K562 (cell line): ENCODE data around the gene TMEM205. TPM values are rescaled to one million over a fixed set of nuclear protein-coding genes. Genes with fewer than 3 reads are reported as not detected.

ENCODE experiments used
- ADNP ChIP-seq: fragments of 200-800 bp; sonication (Bioruptor generic); IDR thresholded peaks from 2 replicates; pipeline ENCODE4 v1.6.1; 2016; ENCODE audit warnings: missing genetic modification characterization, missing compliant biosample characterization
- ARID2 ChIP-seq: fragments of 450-650 bp; IDR thresholded peaks from 2 replicates; pipeline ENCODE4 v1.6.1; 2017; ENCODE audit warnings: antibody characterized with exemption, mild to moderate bottlenecking
- CREB3 ChIP-seq: fragments of 450-650 bp; conservative IDR thresholded peaks from 2 replicates; pipeline ENCODE4 v1.6.1; 2016; ENCODE audit warnings: missing genetic modification characterization, low read depth, mild to moderate bottlenecking, missing compliant biosample characterization, moderate library complexity
- CREBBP ChIP-seq: IDR thresholded peaks from one replicate; pipeline ENCODE4 v1.6.1; 2012; ENCODE audit warnings: low read depth, mild to moderate bottlenecking, control low read depth, inconsistent platforms, low read length
- GTF2A2 ChIP-seq: IDR thresholded peaks from 2 replicates; pipeline ENCODE4 v1.6.1; 2016; ENCODE audit warnings: mild to moderate bottlenecking, missing genetic modification characterization, missing compliant biosample characterization
- GTF2B ChIP-seq: IDR thresholded peaks from 2 replicates; pipeline ENCODE4 v1.6.1; 2011; ENCODE audit not compliant: insufficient read length; ENCODE audit errors: extremely low read depth
- ID3 ChIP-seq, 2 experiments: fragments of 250-450 bp in 1 of 2; fragments of 450-650 bp in 1 of 2; sonication (Bioruptor Pico) in 1 of 2; IDR thresholded peaks; 2 replicates each; pipeline versions ENCODE4 v1.6.1 to v1.8.0; 2016 to 2021; ENCODE audit warnings: mild to moderate bottlenecking in 2 of 2, moderate library complexity in 2 of 2, missing compliant biosample characterization in 1 of 2, missing genetic modification characterization in 1 of 2
- ILF3 ChIP-seq: fragments of 450-650 bp; IDR thresholded peaks from 2 replicates; pipeline ENCODE4 v1.6.1; 2018; ENCODE audit warnings: antibody characterized with exemption, mild to moderate bottlenecking, moderate library complexity, borderline replicate concordance
- JUN ChIP-seq, 2 experiments: sonication (generic) in 1 of 2; formaldehyde crosslinking in 1 of 2; IDR thresholded peaks; 2 replicates each; pipeline versions ENCODE4 v1.6.1 to v1.8.0; 2012 to 2022; ENCODE audit warnings: borderline replicate concordance in 2 of 2, mild to moderate bottlenecking in 2 of 2, improper control_type of control experiment in 1 of 2, low read depth in 1 of 2, low read length in 1 of 2, missing genetic modification reagents in 1 of 2
- MTA1 ChIP-seq: fragments of 450-650 bp; IDR thresholded peaks from 2 replicates; pipeline ENCODE4 v1.6.1; 2017; ENCODE audit warnings: borderline replicate concordance
- PHB2 ChIP-seq: fragments of 450-650 bp; IDR thresholded peaks from 2 replicates; pipeline ENCODE4 v1.6.1; 2017; ENCODE audit warnings: low read depth
- PHF20 ChIP-seq: fragments of 450-650 bp; IDR thresholded peaks from 2 replicates; pipeline ENCODE4 v1.6.1; 2018; ENCODE audit not compliant: partially characterized antibody
- PHTF2 ChIP-seq: fragments of 250-450 bp; sonication (Bioruptor Pico); IDR thresholded peaks from 2 replicates; pipeline ENCODE4 v1.5.0; 2021; ENCODE audit warnings: mild to moderate bottlenecking
- RBM25 ChIP-seq: fragments of 200-400 bp; formaldehyde crosslinking; IDR thresholded peaks from 2 replicates; pipeline ENCODE4 v1.6.1; 2018; ENCODE audit warnings: low read length, low read depth, moderate library complexity; ENCODE audit not compliant: severe bottlenecking
- SPI1 ChIP-seq: IDR thresholded peaks from 2 replicates; pipeline ENCODE4 v1.6.1; 2011; ENCODE audit warnings: low read depth, low read length, control low read depth, borderline replicate concordance
- SUPT5H ChIP-seq: fragments of 450-650 bp; IDR thresholded peaks from 2 replicates; pipeline ENCODE4 v1.6.1; 2016
- USF1 ChIP-seq: sonication (generic); formaldehyde crosslinking; IDR thresholded peaks from 2 replicates; pipeline ENCODE4 v1.9.0; 2022; ENCODE audit warnings: mild to moderate bottlenecking, missing genetic modification reagents
- ZNF175 ChIP-seq: fragments of 200-800 bp; sonication (Bioruptor generic); IDR thresholded peaks from 2 replicates; pipeline ENCODE4 v1.6.1; 2016; ENCODE audit warnings: low read depth, mild to moderate bottlenecking, missing genetic modification characterization, missing compliant biosample characterization
- ZNF3 ChIP-seq: fragments of 250-450 bp; sonication (Bioruptor Pico); IDR thresholded peaks from 2 replicates; pipeline ENCODE4 v1.5.0; 2021; ENCODE audit warnings: mild to moderate bottlenecking, moderate library complexity
- ZNF436 ChIP-seq: fragments of 250-450, 450-650 bp; sonication (Bioruptor Pico); formaldehyde crosslinking; IDR thresholded peaks from 2 replicates; pipeline ENCODE4 v1.7.0; 2020; ENCODE audit warnings: mild to moderate bottlenecking
- ZNF79 ChIP-seq: fragments of 250-450 bp; sonication (Bioruptor Pico); IDR thresholded peaks from 2 replicates; pipeline ENCODE4 v1.4.0; 2020; ENCODE audit warnings: low read depth, mild to moderate bottlenecking, moderate library complexity
- polyA plus RNA-seq, 8 experiments: library from polyadenylated mRNA; depleted of rRNA in 4 of 8; stranded (reverse) in 5 of 8; unstranded in 3 of 8; fragments of >200 nt; fragmentation: Nextera tagmentation in 2 of 8; fragmentation: Illumina TruSeq in 1 of 8; extraction: Ambion mirVana in 2 of 8; extraction: Trizol in 1 of 8; gene quantifications; 2 replicates each; pipeline versions ENCODE4 v1.2.1 to v1.2.3, GENCODE V29; 2011 to 2014; ENCODE audit warnings: inconsistent platforms in 1 of 8, missing spikeins in 1 of 8
- total RNA-seq, 7 experiments: library from RNA; depleted of rRNA in 6 of 7; stranded (reverse); fragments of >200 nt in 6 of 7; fragmentation: Illumina TruSeq in 2 of 7; extraction: Trizol in 2 of 7; gene quantifications; 2 replicates each; pipeline versions ENCODE4 v1.2.1 to v1.2.3, GENCODE V29; 2011 to 2021; ENCODE audit warnings: low replicate concordance in 1 of 7

The TMEM205 gene
- total and polyA plus RNA-seq, 9 of the 15 experiments (the other 6 are each of a cell fraction or from before 2014, with no cell fraction given) = 21.3 to 81.5 (median 44.1) TPM

GRCh38 chr19:11373885-11374432 lies 27.9 kb upstream of the TMEM205 start (continued):
- TF ChIP-seq MTA1 = 0 out of 2 replicates have a peak, but pooled peaks have one; percentile 62
- TF ChIP-seq GTF2A2 (tag) = 0 out of 2 replicates have a peak, but pooled peaks have one; percentile 48
- no peak for TF ChIP-seq ARID2
- TF ChIP-seq JUN (IDR thresholded peaks at IDR 0.05; ENCODE audit: borderline replicate concordance, low read depth, low read length) = no peak
- 0 out of 2 replicates have a peak, but pooled peaks have one; percentile 19 for TF ChIP-seq JUN (CRISPR knock-in tag; IDR thresholded peaks at IDR 0.05; ENCODE audit: borderline replicate concordance)
- no peak for TF ChIP-seq ILF3
- no peak for TF ChIP-seq ID3 (CRISPR knock-in tag; IDR thresholded peaks at IDR 0.05)
- TF ChIP-seq ID3 (tag; IDR thresholded peaks at IDR 0.05) = 0 out of 2 replicates have a peak, but pooled peaks have one; percentile 67
- TF ChIP-seq RBM25 = peak; percentile 93
- TF ChIP-seq PHB2 = no peak
- no peak for TF ChIP-seq CREB3 (tag)
- no peak for TF ChIP-seq GTF2B
- no peak for TF ChIP-seq SUPT5H
- TF ChIP-seq ZNF79 (CRISPR knock-in tag) = no peak
- TF ChIP-seq ZNF3 (CRISPR knock-in tag) = no peak
- TF ChIP-seq ADNP (tag) = peak; percentile 99
- TF ChIP-seq SPI1 = 0 out of 2 replicates have a peak, but pooled peaks have one; percentile 15
- no peak for TF ChIP-seq ZNF436
- no peak for TF ChIP-seq CREBBP
- TF ChIP-seq PHF20 = peak; percentile 59
- no peak for TF ChIP-seq ZNF175 (CRISPR knock-in tag)
- TF ChIP-seq PHTF2 (CRISPR knock-in tag) = no peak
- no peak for TF ChIP-seq USF1 (CRISPR knock-in tag)
